ENCODE measurements around the gene TBXAS1. TPM values are rescaled to one million over a fixed set of nuclear protein-coding genes. Genes with fewer than 3 reads are reported as not detected.
A peak's percentile ranks its signal among the peaks of the same experiment; 100 is the strongest.

Gene TBXAS1
- total and polyA plus RNA-seq, 3 experiments from 2014 or later: 1.7 to 2.9 (median 2.1) TPM

- no peaks in the 10 kb centered on the region for H3K36me3 ChIP-seq (ENCODE audit: insufficient read depth, low read length)
- H3K4me1 ChIP-seq (ENCODE audit: insufficient read depth, low read length): no peaks in the 10 kb centered on the region
- no peak overlapping the region for H3K27ac Mint-ChIP-seq
- no peak overlapping the region for H3K27ac ChIP-seq (ENCODE audit: low read depth, low read length)
- no peaks in the 10 kb centered on the region for H3K36me3 Mint-ChIP-seq
- H3K4me3 Mint-ChIP-seq: no peak overlapping the region
- H3K9me3 Mint-ChIP-seq: peaks cover 0 to 4% (median 0%) of the 10 kb centered on the region in 5 donors
- CTCF ChIA-PET: no interaction called here
- H3K4me1 Mint-ChIP-seq: peaks cover 0 to 6% (median 0%) of the 10 kb centered on the region in 3 donors
- POLR2A ChIA-PET: no interaction called here
- no peaks in the 10 kb centered on the region for H3K27me3 ChIP-seq (ENCODE audit: insufficient read depth, low read length, poor library complexity, severe bottlenecking)
- no peak overlapping the region for H3K4me3 ChIP-seq (ENCODE audit: low read length)
- DNase-seq: no peak
- peaks cover 0 to 3% of the 10 kb centered on the region in 2 donors for H3K27me3 Mint-ChIP-seq
- H3K9me3 ChIP-seq (ENCODE audit: low read length): no peaks in the 10 kb centered on the region
Measured at GRCh38 chr7:139817249-139817648, 11.8 kb upstream of the TBXAS1 start.

GRCh38 chr7:139820089-139820488 lies 9.0 kb upstream of the TBXAS1 start:
- ChIA-PET POLR2A (no interaction called here), CTCF (no interaction called here)
- Mint-ChIP-seq H3K27me3 (peaks cover 0 to under 1% of the 10 kb centered on the region in 2 donors), H3K9me3 (peaks cover 0 to 4% (median 0%) of the 10 kb centered on the region in 5 donors), H3K4me3 (no peak overlapping the region), H3K36me3 (no peaks in the 10 kb centered on the region), H3K4me1 (no peaks in the 10 kb centered on the region), H3K27ac (no peak overlapping the region)
- no peaks in the 10 kb centered on the region for H3K27me3 ChIP-seq (ENCODE audit: insufficient read depth, low read length, poor library complexity, severe bottlenecking)
- no peaks in the 10 kb centered on the region for H3K4me1 ChIP-seq (ENCODE audit: insufficient read depth, low read length)
- H3K9me3 ChIP-seq (ENCODE audit: low read length): no peaks in the 10 kb centered on the region
- H3K4me3 ChIP-seq (ENCODE audit: low read length): no peak overlapping the region
- H3K36me3 ChIP-seq (ENCODE audit: insufficient read depth, low read length): no peaks in the 10 kb centered on the region
- no peak overlapping the region for H3K27ac ChIP-seq (ENCODE audit: low read depth, low read length)
- no peak for DNase-seq

DNA sequence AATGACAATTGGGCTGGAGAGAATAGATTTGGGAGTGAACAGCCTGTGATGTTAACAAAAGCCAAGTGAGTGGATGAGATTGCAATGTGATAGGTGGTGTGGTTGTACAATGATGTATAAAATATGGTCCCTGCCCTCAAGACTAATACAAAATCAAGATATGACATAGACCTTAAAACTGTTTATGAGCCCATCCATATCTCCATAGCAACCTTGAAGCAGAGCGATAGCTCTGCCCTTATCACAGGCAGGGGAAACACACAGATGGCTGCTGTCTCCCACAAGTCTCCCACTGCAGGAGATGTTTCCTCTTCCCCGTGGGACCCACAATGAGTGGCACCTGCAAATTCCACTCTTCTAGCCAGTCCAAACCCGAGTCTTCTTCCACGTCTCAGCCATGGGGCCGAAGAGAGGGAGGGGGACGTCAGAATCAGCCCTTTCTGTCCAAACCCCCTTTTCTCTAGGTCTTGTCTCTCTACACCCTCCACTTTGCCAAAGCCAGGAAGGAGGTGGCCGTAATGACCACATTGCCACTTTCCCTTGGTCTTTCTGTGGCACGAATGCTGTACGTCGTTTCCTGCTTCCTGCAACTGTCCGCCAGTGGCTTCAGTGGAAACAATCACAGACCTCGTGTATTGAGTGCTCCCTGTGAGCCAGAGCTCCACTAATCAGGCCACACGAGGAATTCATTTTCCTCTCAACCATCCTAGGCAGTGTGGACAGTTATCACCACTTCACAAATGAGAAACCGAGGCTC lies 7.5 kb upstream of the TBXAS1 start:
- peaks cover 0 to 2% (median 0%) of the 10 kb centered on the region in 5 donors for H3K9me3 Mint-ChIP-seq
- H3K4me1 Mint-ChIP-seq: no peaks in the 10 kb centered on the region
- CTCF ChIA-PET: interaction anchor here (0.9 kb wide), 1 partner anchor 10 kb away, joined by 3 read pairs; no protein-coding TSS in a partner anchor
- H3K4me3 Mint-ChIP-seq: no peak overlapping the region
- H3K4me3 ChIP-seq (ENCODE audit: low read length): no peak overlapping the region
- POLR2A ChIA-PET: no interaction called here
- H3K27ac Mint-ChIP-seq: no peak overlapping the region
- no peak overlapping the region for H3K27ac ChIP-seq (ENCODE audit: low read depth, low read length)
- no peaks in the 10 kb centered on the region for H3K9me3 ChIP-seq (ENCODE audit: low read length)
- no peak for DNase-seq
- peaks cover 0 to 10% of the 10 kb centered on the region in 2 donors for H3K27me3 Mint-ChIP-seq
- H3K4me1 ChIP-seq (ENCODE audit: insufficient read depth, low read length): no peaks in the 10 kb centered on the region
- no peaks in the 10 kb centered on the region for H3K36me3 Mint-ChIP-seq
- H3K27me3 ChIP-seq (ENCODE audit: insufficient read depth, low read length, poor library complexity, severe bottlenecking): no peaks in the 10 kb centered on the region
- H3K36me3 ChIP-seq (ENCODE audit: insufficient read depth, low read length): no peaks in the 10 kb centered on the region

GRCh38 chr7:139822855-139823254 lies 6.2 kb upstream of the TBXAS1 start:
- peaks cover 0 to 20% of the 10 kb centered on the region in 2 donors for H3K27me3 Mint-ChIP-seq
- Histone ChIP-seq H3K36me3 (ENCODE audit: insufficient read depth, low read length) (no peaks in the 10 kb centered on the region), H3K27ac (ENCODE audit: low read depth, low read length) (no peak overlapping the region), H3K4me3 (ENCODE audit: low read length) (no peak overlapping the region), H3K27me3 (ENCODE audit: insufficient read depth, low read length, poor library complexity, severe bottlenecking) (no peaks in the 10 kb centered on the region), H3K9me3 (ENCODE audit: low read length) (no peaks in the 10 kb centered on the region), H3K4me1 (ENCODE audit: insufficient read depth, low read length) (no peaks in the 10 kb centered on the region)
- H3K4me1 Mint-ChIP-seq: no peaks in the 10 kb centered on the region
- H3K4me3 Mint-ChIP-seq: no peak overlapping the region
- ChIA-PET CTCF (no interaction called here), POLR2A (no interaction called here)
- no peaks in the 10 kb centered on the region for H3K36me3 Mint-ChIP-seq
- peaks cover 0 to 2% (median 0%) of the 10 kb centered on the region in 5 donors for H3K9me3 Mint-ChIP-seq
- DNase-seq: no peak
- no peak overlapping the region for H3K27ac Mint-ChIP-seq

DNA sequence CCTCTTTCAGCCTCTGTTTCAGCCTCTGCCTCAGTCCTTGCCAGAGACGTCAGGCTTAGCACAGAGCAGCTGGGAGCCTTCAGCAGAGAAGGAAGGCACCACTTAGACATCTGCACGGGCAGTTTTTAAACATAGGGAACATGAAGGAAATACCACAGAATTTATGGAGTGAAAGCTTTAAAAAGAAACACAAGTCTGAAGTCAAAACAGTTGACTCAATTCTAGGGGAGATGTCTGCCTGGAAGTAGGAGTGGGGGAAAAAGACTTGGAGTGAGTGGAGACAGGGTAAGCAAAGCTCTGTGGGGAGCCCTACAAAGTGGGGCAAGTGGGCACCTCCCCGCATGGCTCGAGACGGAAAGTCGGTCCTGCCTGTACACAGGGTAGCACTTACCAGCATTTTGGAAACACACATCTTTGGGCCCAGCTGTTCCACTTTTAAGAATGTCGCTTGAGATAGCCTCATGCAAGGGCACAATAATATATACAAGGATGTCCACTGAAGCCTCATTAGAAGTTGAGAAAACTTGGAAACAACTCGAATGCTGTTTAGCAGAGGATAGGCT lies 5.0 kb upstream of the TBXAS1 start:
- H3K27ac Mint-ChIP-seq: no peak overlapping the region
- Histone ChIP-seq H3K4me3 (ENCODE audit: low read length) (no peak overlapping the region), H3K27ac (ENCODE audit: low read depth, low read length) (no peak overlapping the region), H3K27me3 (ENCODE audit: insufficient read depth, low read length, poor library complexity, severe bottlenecking) (no peaks in the 10 kb centered on the region), H3K9me3 (ENCODE audit: low read length) (no peaks in the 10 kb centered on the region), H3K36me3 (ENCODE audit: insufficient read depth, low read length) (no peaks in the 10 kb centered on the region), H3K4me1 (ENCODE audit: insufficient read depth, low read length) (peaks cover 7% of the 10 kb centered on the region)
- no peak overlapping the region for H3K4me3 Mint-ChIP-seq
- ChIA-PET POLR2A (no interaction called here), CTCF (no interaction called here)
- peaks cover 0 to 7% (median 0%) of the 10 kb centered on the region in 3 donors for H3K4me1 Mint-ChIP-seq
- H3K36me3 Mint-ChIP-seq: no peaks in the 10 kb centered on the region
- H3K27me3 Mint-ChIP-seq: peaks cover 4 to 22% of the 10 kb centered on the region in 2 donors
- peaks cover 0 to under 1% (median 0%) of the 10 kb centered on the region in 5 donors for H3K9me3 Mint-ChIP-seq
- DNase-seq: no peak

DNA sequence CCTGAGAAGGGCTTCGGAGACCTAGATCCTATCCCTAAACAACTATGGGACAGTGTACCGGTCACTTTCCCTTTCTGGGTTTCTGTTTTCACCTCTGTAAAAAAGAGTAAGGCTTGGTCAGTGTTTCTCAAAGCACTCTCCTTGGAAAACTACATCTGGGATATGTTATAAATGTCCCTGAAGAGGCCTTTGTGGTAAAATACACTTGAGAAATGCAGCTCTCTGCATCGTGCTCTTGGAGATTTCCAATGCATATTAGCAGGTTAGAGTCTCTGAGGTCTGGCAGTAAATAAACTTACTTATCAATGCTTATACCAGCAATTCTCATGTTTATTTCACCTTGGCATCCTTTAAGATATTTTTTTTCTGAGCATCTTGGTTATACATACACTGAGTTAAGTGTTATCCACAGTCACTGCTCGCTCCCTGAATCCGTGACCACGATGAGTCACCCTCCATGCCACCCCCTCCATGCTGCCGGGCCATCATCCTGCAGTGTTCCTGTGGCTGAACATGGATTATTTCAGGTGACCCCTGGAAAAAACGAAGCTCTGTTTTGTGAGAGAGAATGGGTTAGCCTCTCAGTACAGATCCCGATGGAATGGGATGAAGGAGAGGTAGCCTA lies 3.3 kb upstream of the TBXAS1 start:
- Histone ChIP-seq H3K4me3 (ENCODE audit: low read length) (no peak overlapping the region), H3K9me3 (ENCODE audit: low read length) (no peaks in the 10 kb centered on the region), H3K27me3 (ENCODE audit: insufficient read depth, low read length, poor library complexity, severe bottlenecking) (no peaks in the 10 kb centered on the region), H3K36me3 (ENCODE audit: insufficient read depth, low read length) (no peaks in the 10 kb centered on the region), H3K4me1 (ENCODE audit: insufficient read depth, low read length) (peaks cover 14% of the 10 kb centered on the region), H3K27ac (ENCODE audit: low read depth, low read length) (no peak overlapping the region)
- Mint-ChIP-seq H3K4me3 (peak overlapping the region in 1 of 7 donors; percentile 8), H3K27ac (peak overlapping the region in 1 of 8 donors; percentile 49), H3K27me3 (peaks cover 4 to 23% of the 10 kb centered on the region in 2 donors), H3K4me1 (peaks cover 1 to 20% (median 8%) of the 10 kb centered on the region in 3 donors), H3K36me3 (no peaks in the 10 kb centered on the region), H3K9me3 (no peaks in the 10 kb centered on the region)
- CTCF ChIA-PET: no interaction called here
- POLR2A ChIA-PET: no interaction called here
- no peak for DNase-seq

DNA sequence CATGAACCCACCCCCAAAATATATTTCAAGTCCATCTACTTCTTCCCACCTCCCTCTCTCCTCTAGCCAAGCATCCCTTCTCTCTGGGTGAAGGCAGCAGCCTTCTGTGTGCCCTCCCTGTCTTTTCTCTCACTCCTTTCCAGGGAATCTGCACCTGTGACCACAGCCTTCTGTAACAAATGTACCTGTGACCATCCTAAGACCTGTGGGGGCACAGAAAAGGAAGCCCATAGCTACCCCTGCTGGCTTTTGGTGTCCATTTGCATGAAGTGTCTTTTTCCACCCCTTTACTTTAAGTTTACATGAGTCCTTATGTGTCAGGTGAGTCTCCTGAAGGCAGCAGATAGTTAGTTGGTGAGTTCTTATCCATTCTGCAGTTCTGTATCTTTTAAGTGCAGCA lies 2.0 kb upstream of the TBXAS1 start:
- Histone ChIP-seq H3K4me3 (ENCODE audit: low read length) (no peak overlapping the region), H3K9me3 (ENCODE audit: low read length) (no peaks in the 10 kb centered on the region), H3K27me3 (ENCODE audit: insufficient read depth, low read length, poor library complexity, severe bottlenecking) (no peaks in the 10 kb centered on the region), H3K27ac (ENCODE audit: low read depth, low read length) (no peak overlapping the region), H3K36me3 (ENCODE audit: insufficient read depth, low read length) (no peaks in the 10 kb centered on the region), H3K4me1 (ENCODE audit: insufficient read depth, low read length) (peaks cover 14% of the 10 kb centered on the region)
- Mint-ChIP-seq H3K9me3 (no peaks in the 10 kb centered on the region), H3K4me3 (no peak overlapping the region), H3K4me1 (peaks cover 7 to 27% (median 13%) of the 10 kb centered on the region in 3 donors), H3K27me3 (peaks cover 4 to 28% of the 10 kb centered on the region in 2 donors), H3K27ac (no peak overlapping the region), H3K36me3 (no peaks in the 10 kb centered on the region)
- ChIA-PET CTCF (interaction anchor here (1.1 to 2.4 kb wide), 2 partner anchors 181 to 194 kb away, joined by 3 to 6 read pairs; no protein-coding TSS in a partner anchor), POLR2A (no interaction called here)
- no peak for DNase-seq

DNA sequence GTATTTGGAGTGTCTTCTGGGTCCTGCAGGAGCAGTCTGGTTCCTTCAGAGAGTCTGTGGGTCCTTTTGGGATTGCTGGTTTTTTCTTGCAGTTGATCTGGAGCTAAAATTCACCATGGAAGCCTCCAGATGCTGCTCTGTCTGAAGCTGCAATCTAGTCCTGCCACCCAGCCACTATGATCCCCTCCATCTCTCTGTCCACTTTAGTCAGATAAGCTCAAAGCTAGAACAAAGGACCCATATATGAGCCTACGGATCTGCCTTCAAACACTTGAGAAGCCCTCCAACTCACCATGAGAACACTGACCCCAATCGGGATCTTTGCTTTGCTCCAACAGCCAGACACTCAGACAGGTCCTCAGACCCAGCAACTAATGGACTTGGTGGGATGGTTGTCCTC lies 618 bp upstream of the TBXAS1 start:
- H3K27ac ChIP-seq (ENCODE audit: low read depth, low read length): no peak overlapping the region
- no peak for DNase-seq
- no peaks in the 10 kb centered on the region for H3K9me3 ChIP-seq (ENCODE audit: low read length)
- ChIA-PET POLR2A (no interaction called here), CTCF (interaction anchor here (1.3 to 2.4 kb wide), 2 partner anchors 182 to 210 kb away, joined by 4 to 6 read pairs; no protein-coding TSS in a partner anchor)
- peaks cover 14% of the 10 kb centered on the region for H3K4me1 ChIP-seq (ENCODE audit: insufficient read depth, low read length)
- peaks cover 6 to 28% of the 10 kb centered on the region in 2 donors for H3K27me3 Mint-ChIP-seq
- H3K36me3 ChIP-seq (ENCODE audit: insufficient read depth, low read length): no peaks in the 10 kb centered on the region
- H3K4me1 Mint-ChIP-seq: peaks cover 7 to 27% (median 13%) of the 10 kb centered on the region in 3 donors
- no peak overlapping the region for H3K4me3 ChIP-seq (ENCODE audit: low read length)
- H3K27me3 ChIP-seq (ENCODE audit: insufficient read depth, low read length, poor library complexity, severe bottlenecking): no peaks in the 10 kb centered on the region
- peak overlapping the region in 2 of 8 donors; percentile 78 to 86 for H3K27ac Mint-ChIP-seq
- H3K4me3 Mint-ChIP-seq: no peak overlapping the region
- H3K36me3 Mint-ChIP-seq: peaks cover 0 to 10% (median 0%) of the 10 kb centered on the region in 3 donors
- H3K9me3 Mint-ChIP-seq: peaks cover 0 to 2% (median 0%) of the 10 kb centered on the region in 5 donors
